Stimulated activated CD8-positive, alpha-beta memory T cell treated with anti-CD3 and anti-CD28 coated beads, Interleukin-7, amount 100 ng/mL, for 4 hours (primary cell): ENCODE results near the gene CA10.

Source experiments
- DNase-seq, 2 donors: peaks; one replicate each; pipeline ENCODE4 v3.0.0-alpha.2; 2020; ENCODE audit warnings: low read depth in 2 of 2

Gene CA10

GRCh38 chr17:51954232-51954765 lies 204.2 kb downstream of the CA10 start:
- DNase-seq = no peak

- no peak for DNase-seq
Observed at GRCh38 chr17:51951741-51952140, 206.8 kb downstream of the CA10 start.

GRCh38 chr17:51948128-51948527 lies 210.4 kb downstream of the CA10 start:
- DNase-seq = no peak

GRCh38 chr17:51947160-51947735 lies 211.3 kb downstream of the CA10 start:
- no peak for DNase-seq

- DNase-seq = no peak
Observed at GRCh38 chr17:51946311-51946710, 212.2 kb downstream of the CA10 start.

- no peak for DNase-seq
Observed at GRCh38 chr17:51941272-51941671, 217.2 kb downstream of the CA10 start.

- no peak for DNase-seq
Observed at GRCh38 chr17:51937264-51937663, 221.2 kb downstream of the CA10 start.

- DNase-seq = no peak
Observed at GRCh38 chr17:51935477-51935876, 223.0 kb downstream of the CA10 start.

- DNase-seq = no peak
Observed at GRCh38 chr17:51933647-51934046, 224.9 kb downstream of the CA10 start.

GRCh38 chr17:51926448-51926847 lies 232.1 kb downstream of the CA10 start:
- no peak for DNase-seq

- DNase-seq = no peak
Observed at GRCh38 chr17:51921500-51921899, 237.0 kb downstream of the CA10 start.

- no peak for DNase-seq
Observed at GRCh38 chr17:51914577-51914976, 243.9 kb downstream of the CA10 start.

- no peak for DNase-seq
Observed at GRCh38 chr17:51913491-51914205, 244.9 kb downstream of the CA10 start.

GRCh38 chr17:51912939-51913338 lies 245.6 kb downstream of the CA10 start:
- DNase-seq = no peak

GRCh38 chr17:51911237-51911636 lies 247.3 kb downstream of the CA10 start:
- DNase-seq = no peak

GRCh38 chr17:51909971-51910370 lies 248.5 kb downstream of the CA10 start:
- no peak for DNase-seq

- no peak for DNase-seq
Observed at GRCh38 chr17:51908841-51909537, 249.5 kb downstream of the CA10 start.

- DNase-seq = no peak
Observed at GRCh38 chr17:51907041-51907440, 251.5 kb downstream of the CA10 start.

- DNase-seq = no peak
Observed at GRCh38 chr17:51904379-51904778, 254.1 kb downstream of the CA10 start.

GRCh38 chr17:51901242-51901641 lies 257.3 kb downstream of the CA10 start:
- no peak for DNase-seq

GRCh38 chr17:51891936-51892335 lies 266.6 kb downstream of the CA10 start:
- DNase-seq = no peak

GRCh38 chr17:51890710-51891109 lies 267.8 kb downstream of the CA10 start:
- no peak for DNase-seq

GRCh38 chr17:51888816-51889215 lies 269.7 kb downstream of the CA10 start:
- DNase-seq = no peak
